ENCODE data around the gene NPAS3. TPM values are rescaled to one million over a fixed set of nuclear protein-coding genes. Genes with fewer than 3 reads are reported as not detected.

NPAS3 gene
- total RNA-seq, 2 experiments from 2014 or later, result not detected

GRCh38 chr14:33483541-33483940 is 544.9 kb downstream of the NPAS3 start:
- H3K4me2 ChIP-seq (ENCODE audit: low read length), result no peak overlapping the region
- POLR2A ChIA-PET, result no interaction called here

DNA sequence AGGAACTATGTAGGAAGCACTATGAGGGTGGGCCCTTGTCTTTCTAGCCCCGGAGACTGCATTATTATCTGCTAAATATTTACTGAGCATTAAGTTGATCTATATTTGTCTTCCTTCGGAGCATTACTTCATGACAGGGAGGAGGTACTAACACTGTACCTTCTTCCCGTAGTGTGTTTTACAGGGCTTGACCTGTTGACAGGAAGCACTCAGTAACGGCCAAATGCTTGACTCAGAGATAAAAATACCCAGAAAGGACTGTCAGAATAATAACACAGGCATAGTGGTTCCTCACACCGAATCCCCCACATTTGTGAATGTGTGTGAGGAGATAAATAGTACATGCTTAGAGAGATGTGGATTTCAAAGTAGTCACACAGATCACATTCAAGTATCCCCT is 545.6 kb downstream of the NPAS3 start:
- no peaks in the 10 kb centered on the region for H3K79me2 ChIP-seq (ENCODE audit: insufficient read depth, low read depth, low read length)
- no peaks in the 10 kb centered on the region for H3K9me3 ChIP-seq (ENCODE audit: low read length)
- ChIA-PET CTCF (ENCODE audit: unreplicated experiment) (no interaction called here), POLR2A (no interaction called here)
- H3K36me3 ChIP-seq (ENCODE audit: insufficient read depth, low read length), result no peaks in the 10 kb centered on the region
- H2AFZ ChIP-seq (ENCODE audit: low read length), result no peak overlapping the region
- H3K4me3 ChIP-seq (ENCODE audit: low read depth, low read length, poor library complexity, severe bottlenecking), result no peak overlapping the region
- no peak for DNase-seq (ENCODE audit: low spot score)
- H3K4me1 ChIP-seq (ENCODE audit: insufficient read depth, low read length, poor library complexity, severe bottlenecking), result no peaks in the 10 kb centered on the region
- intact Hi-C loops (cut with micrococcal nuclease; ENCODE audit: unreplicated experiment), result no loop called here
- BruUV-seq (replicated peaks), result no TSS peak
- no peak for TF ChIP-seq CTCF (conservative IDR thresholded peaks at IDR 0.05; ENCODE audit: low read length)
- no peak for TF ChIP-seq EZH2phosphoT487 (IDR thresholded peaks at IDR 0.05; ENCODE audit: borderline replicate concordance, low read depth, low read length)
- H3K27ac ChIP-seq (ENCODE audit: low read depth, low read length, poor library complexity, severe bottlenecking), result no peak overlapping the region
- H3K4me2 ChIP-seq (ENCODE audit: low read length), result no peak overlapping the region
- H4K20me1 ChIP-seq (ENCODE audit: insufficient read depth, low read length), result no peaks in the 10 kb centered on the region
- H3K9me2 ChIP-seq (ENCODE audit: insufficient read depth, low read length), result no peaks in the 10 kb centered on the region

More at GRCh38 chr14:33483541-33483940, 544.9 kb downstream of the NPAS3 start:
- TF ChIP-seq CTCF (conservative IDR thresholded peaks at IDR 0.05; ENCODE audit: low read length) (no peak), EZH2phosphoT487 (IDR thresholded peaks at IDR 0.05; ENCODE audit: borderline replicate concordance, low read depth, low read length) (no peak)
- Histone ChIP-seq H2AFZ (ENCODE audit: low read length) (no peak overlapping the region), H3K4me3 (ENCODE audit: low read depth, low read length, poor library complexity, severe bottlenecking) (no peak overlapping the region), H3K9me2 (ENCODE audit: insufficient read depth, low read length) (no peaks in the 10 kb centered on the region), H4K20me1 (ENCODE audit: insufficient read depth, low read length) (no peaks in the 10 kb centered on the region), H3K9me3 (ENCODE audit: low read length) (no peaks in the 10 kb centered on the region), H3K27ac (ENCODE audit: low read depth, low read length, poor library complexity, severe bottlenecking) (no peak overlapping the region), H3K36me3 (ENCODE audit: insufficient read depth, low read length) (no peaks in the 10 kb centered on the region), H3K79me2 (ENCODE audit: insufficient read depth, low read depth, low read length) (no peaks in the 10 kb centered on the region), H3K4me1 (ENCODE audit: insufficient read depth, low read length, poor library complexity, severe bottlenecking) (no peaks in the 10 kb centered on the region)
- intact Hi-C loops (cut with micrococcal nuclease; ENCODE audit: unreplicated experiment), result no loop called here
- no TSS peak for BruUV-seq (replicated peaks)
- DNase-seq (ENCODE audit: low spot score), result no peak
- CTCF ChIA-PET (ENCODE audit: unreplicated experiment), result no interaction called here

DNA sequence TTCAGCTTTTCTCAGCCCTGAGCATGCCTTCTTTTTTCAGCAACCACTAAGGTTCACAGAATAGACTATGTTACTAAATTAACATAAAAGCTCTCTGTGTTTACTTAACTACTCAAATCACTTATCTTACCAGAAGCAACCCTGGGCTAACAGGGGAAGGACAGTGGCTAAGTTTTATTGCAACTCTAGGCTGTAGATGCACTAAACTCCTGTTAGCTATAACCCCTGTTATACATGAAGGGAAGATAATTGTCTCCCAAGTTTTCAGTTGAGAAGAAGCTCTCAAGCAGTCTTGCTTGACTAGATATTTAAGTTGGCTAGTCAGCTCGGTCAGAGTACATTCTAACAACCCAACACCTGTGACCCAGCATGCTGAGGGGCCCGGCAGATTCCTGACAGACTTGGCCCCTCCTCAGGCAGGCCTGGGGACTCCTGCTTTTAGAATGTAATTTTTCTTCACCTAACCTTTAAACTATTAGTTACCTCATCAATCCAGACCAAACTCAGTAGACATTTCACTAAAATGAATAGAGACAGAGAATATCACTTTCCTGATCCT is 547.7 kb downstream of the NPAS3 start:
- Histone ChIP-seq H3K4me2 (ENCODE audit: low read length) (no peak overlapping the region), H3K79me2 (ENCODE audit: insufficient read depth, low read depth, low read length) (no peaks in the 10 kb centered on the region), H3K9me2 (ENCODE audit: insufficient read depth, low read length) (no peaks in the 10 kb centered on the region), H3K36me3 (ENCODE audit: insufficient read depth, low read length) (no peaks in the 10 kb centered on the region), H3K4me1 (ENCODE audit: insufficient read depth, low read length, poor library complexity, severe bottlenecking) (no peaks in the 10 kb centered on the region), H2AFZ (ENCODE audit: low read length) (no peak overlapping the region), H3K9me3 (ENCODE audit: low read length) (no peaks in the 10 kb centered on the region), H4K20me1 (ENCODE audit: insufficient read depth, low read length) (no peaks in the 10 kb centered on the region), H3K4me3 (ENCODE audit: low read depth, low read length, poor library complexity, severe bottlenecking) (no peak overlapping the region), H3K27ac (ENCODE audit: low read depth, low read length, poor library complexity, severe bottlenecking) (no peak overlapping the region)
- no TSS peak for BruUV-seq (replicated peaks)
- no peak for DNase-seq (ENCODE audit: low spot score)
- no peak for TF ChIP-seq CTCF (conservative IDR thresholded peaks at IDR 0.05; ENCODE audit: low read length)
- no peak for TF ChIP-seq EZH2phosphoT487 (IDR thresholded peaks at IDR 0.05; ENCODE audit: borderline replicate concordance, low read depth, low read length)
- ChIA-PET POLR2A (no interaction called here), CTCF (ENCODE audit: unreplicated experiment) (no interaction called here)
- intact Hi-C loops (cut with micrococcal nuclease; ENCODE audit: unreplicated experiment), result no loop called here
